IPS-18a (cell line): ENCODE data around the gene FICD.

Source experiments
- H3K27ac ChIP-seq: one replicate; pipeline ENCODE4 v1.5.1; 2013; ENCODE audit warnings: low read length
- H3K27me3 ChIP-seq: one replicate; pipeline ENCODE4 v1.6.1; 2013; ENCODE audit warnings: mild to moderate bottlenecking, low read length; ENCODE audit not compliant: control insufficient read depth, insufficient read depth
- H3K36me3 ChIP-seq: one replicate; pipeline ENCODE4 v1.6.1; 2013; ENCODE audit warnings: low read depth, low read length; ENCODE audit not compliant: control insufficient read depth
- H3K4me1 ChIP-seq: one replicate; pipeline ENCODE4 v1.6.1; 2013; ENCODE audit warnings: low read depth, low read length; ENCODE audit not compliant: control insufficient read depth
- H3K4me3 ChIP-seq: one replicate; pipeline ENCODE4 v1.5.1; 2013; ENCODE audit warnings: low read length
- H3K9ac ChIP-seq: one replicate; pipeline ENCODE4 v1.6.1; 2013; ENCODE audit warnings: mild to moderate bottlenecking, low read length, moderate library complexity
- H3K9me3 ChIP-seq: one replicate; pipeline ENCODE4 v1.6.1; 2013; ENCODE audit warnings: low read depth, low read length; ENCODE audit not compliant: control insufficient read depth

Gene FICD

GRCh38 chr12:108562348-108563135 lies 47.5 kb downstream of the FICD start, which contains the start of gene ISCU:
ISCU (plus strand) TSS chr12:108562596; CDS start chr12:108562623, 27 bp downstream.
- peak within 1 kb of the TSS; percentile 93 for H3K4me3 ChIP-seq
- H3K9me3 ChIP-seq, result no peaks in the 10 kb centered on the region
- H3K27ac ChIP-seq, result peak within 1 kb of the TSS; percentile 97
- peaks cover 36% of the 10 kb centered on the region for H3K36me3 ChIP-seq
- peak within 1 kb of the TSS; percentile 90 for H3K9ac ChIP-seq
- peaks cover 13% of the 10 kb centered on the region for H3K4me1 ChIP-seq
- no peaks in the 10 kb centered on the region for H3K27me3 ChIP-seq

GRCh38 chr12:108563136-108563803 lies 48.2 kb downstream of the FICD start:
- H3K27ac ChIP-seq, result no peak overlapping the region
- no peaks in the 10 kb centered on the region for H3K27me3 ChIP-seq
- peaks cover 13% of the 10 kb centered on the region for H3K4me1 ChIP-seq
- H3K4me3 ChIP-seq, result peak overlapping the region; percentile 93
- peak overlapping the region; percentile 62 for H3K9ac ChIP-seq
- no peaks in the 10 kb centered on the region for H3K9me3 ChIP-seq
- H3K36me3 ChIP-seq, result peaks cover 42% of the 10 kb centered on the region

GRCh38 chr12:108563804-108564151 lies 48.7 kb downstream of the FICD start:
- H3K36me3 ChIP-seq, result peaks cover 47% of the 10 kb centered on the region

GRCh38 chr12:108564724-108565123 lies 49.6 kb downstream of the FICD start:
- no peak overlapping the region for H3K9ac ChIP-seq
- peaks cover 55% of the 10 kb centered on the region for H3K36me3 ChIP-seq
- no peaks in the 10 kb centered on the region for H3K9me3 ChIP-seq
- H3K27me3 ChIP-seq, result no peaks in the 10 kb centered on the region
- H3K27ac ChIP-seq, result no peak overlapping the region
- H3K4me3 ChIP-seq, result no peak overlapping the region
- peaks cover 5% of the 10 kb centered on the region for H3K4me1 ChIP-seq

More at GRCh38 chr12:108563804-108564151, 48.7 kb downstream of the FICD start:
- no peak overlapping the region for H3K9ac ChIP-seq
- H3K27ac ChIP-seq, result no peak overlapping the region
- H3K9me3 ChIP-seq, result no peaks in the 10 kb centered on the region
- no peaks in the 10 kb centered on the region for H3K27me3 ChIP-seq
- H3K4me1 ChIP-seq, result peaks cover 13% of the 10 kb centered on the region
- H3K4me3 ChIP-seq, result peak overlapping the region; percentile 93

GRCh38 chr12:108565146-108565545 lies 50.1 kb downstream of the FICD start:
- H3K9me3 ChIP-seq, result no peaks in the 10 kb centered on the region
- H3K4me1 ChIP-seq, result peaks cover under 1% of the 10 kb centered on the region
- no peak overlapping the region for H3K4me3 ChIP-seq
- no peak overlapping the region for H3K9ac ChIP-seq
- no peak overlapping the region for H3K27ac ChIP-seq
- peaks cover 56% of the 10 kb centered on the region for H3K36me3 ChIP-seq
- no peaks in the 10 kb centered on the region for H3K27me3 ChIP-seq

GRCh38 chr12:108565976-108566375 lies 50.9 kb downstream of the FICD start:
- Histone ChIP-seq H3K27ac (no peak overlapping the region), H3K9ac (no peak overlapping the region), H3K4me3 (no peak overlapping the region), H3K9me3 (no peaks in the 10 kb centered on the region), H3K27me3 (no peaks in the 10 kb centered on the region), H3K36me3 (peaks cover 56% of the 10 kb centered on the region), H3K4me1 (no peaks in the 10 kb centered on the region)

- Histone ChIP-seq H3K27me3 (no peaks in the 10 kb centered on the region), H3K36me3 (peaks cover 56% of the 10 kb centered on the region), H3K4me3 (no peak overlapping the region), H3K27ac (no peak overlapping the region), H3K9me3 (no peaks in the 10 kb centered on the region), H3K4me1 (no peaks in the 10 kb centered on the region), H3K9ac (no peak overlapping the region)
Measured at GRCh38 chr12:108566452-108566851, 51.4 kb downstream of the FICD start.

GRCh38 chr12:108567406-108568337 lies 52.6 kb downstream of the FICD start:
- Histone ChIP-seq H3K9me3 (no peaks in the 10 kb centered on the region), H3K4me3 (no peak overlapping the region), H3K36me3 (peaks cover 56% of the 10 kb centered on the region), H3K27me3 (no peaks in the 10 kb centered on the region), H3K4me1 (no peaks in the 10 kb centered on the region), H3K27ac (no peak overlapping the region), H3K9ac (no peak overlapping the region)

GRCh38 chr12:108568338-108569154 lies 53.5 kb downstream of the FICD start:
- H3K4me1 ChIP-seq, result no peaks in the 10 kb centered on the region
- H3K9ac ChIP-seq, result no peak overlapping the region
- no peak overlapping the region for H3K27ac ChIP-seq
- H3K4me3 ChIP-seq, result no peak overlapping the region
- H3K9me3 ChIP-seq, result no peaks in the 10 kb centered on the region
- H3K27me3 ChIP-seq, result no peaks in the 10 kb centered on the region
- H3K36me3 ChIP-seq, result peaks cover 56% of the 10 kb centered on the region
